SK-N-SH (cell line): ENCODE data around the gene CSRNP3. TPM values are rescaled to one million over a fixed set of nuclear protein-coding genes. Genes with fewer than 3 reads are reported as not detected.

Experiments used
- CTCF ChIA-PET: fragments of 300-600, 350-600 bp; formaldehyde crosslinking; extraction: SDS; loops from one replicate; lab custom pipeline; 2021; lab: Yijun Ruan, JAX
- POLR2A ChIA-PET: fragments of 350-600 bp; sonication (Branson Sonifier 250); formaldehyde crosslinking; extraction: SDS; loops from one replicate; lab custom pipeline; 2020; ENCODE audit warnings: antibody characterized with exemption, inconsistent platforms; lab: Yijun Ruan, JAX
- DNase-seq: peaks from one replicate; pipeline ENCODE4 v3.0.0; 2012
- H2AFZ ChIP-seq: fragments of 200-600 bp; sonication (generic); 2 replicates; pipeline ENCODE4 v1.8.1; 2016; ENCODE audit warnings: antibody characterized with exemption, mild to moderate bottlenecking, low read depth
- H3F3A ChIP-seq: fragments of 200-600 bp; sonication (generic); replicated peaks from 2 replicates; pipeline ENCODE3; 2016; ENCODE audit warnings: antibody characterized with exemption, mild to moderate bottlenecking; ENCODE audit not compliant: insufficient read depth
- H3K27ac ChIP-seq, 2 experiments: fragments of 200-500 bp in 1 of 2; fragments of 200-600 bp in 1 of 2; sonication (Bioruptor generic) in 1 of 2; sonication (generic), shearing (Covaris generic) in 1 of 2; 2 replicates each; pipeline versions ENCODE4 v1.5.1 to v1.6.1; 2014 to 2016; ENCODE audit warnings: low read depth in 2 of 2, inconsistent platforms in 1 of 2, low read length in 1 of 2, mild to moderate bottlenecking in 1 of 2, mixed read lengths in 1 of 2
- H3K27me3 ChIP-seq: fragments of 200-600 bp; sonication (generic), shearing (Covaris generic); 2 replicates; pipeline ENCODE4 v1.6.1; 2016; ENCODE audit warnings: mixed run types; ENCODE audit not compliant: insufficient read depth
- H3K36me3 ChIP-seq, 2 experiments: fragments of 200-500 bp in 1 of 2; fragments of 200-600 bp in 1 of 2; sonication (Bioruptor generic) in 1 of 2; sonication (generic) in 1 of 2; replicated peaks in 1 of 2; 2 replicates each; pipeline versions ENCODE3 to v1.5.1; 2014 to 2016; ENCODE audit warnings: low read length in 1 of 2, mild to moderate bottlenecking in 1 of 2; ENCODE audit not compliant: insufficient read depth in 2 of 2, control insufficient read depth in 1 of 2
- H3K4me1 ChIP-seq, 2 experiments: fragments of 200-500 bp in 1 of 2; fragments of 200-600 bp in 1 of 2; sonication (Bioruptor generic) in 1 of 2; sonication (generic), shearing (Covaris generic) in 1 of 2; 2 replicates each; pipeline versions ENCODE4 v1.5.1 to v1.6.1; 2014 to 2016; ENCODE audit warnings: low read depth in 1 of 2, low read length in 1 of 2, mixed run types in 1 of 2; ENCODE audit not compliant: insufficient read depth in 2 of 2, control insufficient read depth in 1 of 2
- H3K4me2 ChIP-seq: fragments of 200-600 bp; sonication (generic), shearing (Covaris generic); 2 replicates; pipeline ENCODE4 v1.6.1; 2017; ENCODE audit warnings: mixed run types
- H3K4me3 ChIP-seq, 2 experiments: fragments of 200-500 bp in 1 of 2; fragments of 200-600 bp in 1 of 2; sonication (Bioruptor generic) in 1 of 2; sonication (generic), shearing (Covaris generic) in 1 of 2; 2 replicates each; pipeline versions ENCODE4 v1.5.1 to v1.8.1; 2014 to 2016; ENCODE audit warnings: low read depth in 2 of 2, inconsistent platforms in 1 of 2, low read length in 1 of 2, mild to moderate bottlenecking in 1 of 2, mixed read lengths in 1 of 2, moderate library complexity in 1 of 2
- H3K79me2 ChIP-seq: fragments of 200-600 bp; sonication (generic); 2 replicates; pipeline ENCODE4 v1.8.1; 2017; ENCODE audit warnings: mild to moderate bottlenecking; ENCODE audit not compliant: insufficient read depth
- H3K9ac ChIP-seq: fragments of 200-600 bp; sonication (generic); 2 replicates; pipeline ENCODE4 v1.6.1; 2017; ENCODE audit warnings: mixed run types
- H3K9me2 ChIP-seq: fragments of 200-600 bp; sonication (generic); 2 replicates; pipeline ENCODE4 v1.6.1; 2017; ENCODE audit warnings: mixed run types
- H3K9me3 ChIP-seq: fragments of 200-600 bp; sonication (generic); 2 replicates; pipeline ENCODE4 v1.6.1; 2017; ENCODE audit warnings: mixed run types, mild to moderate bottlenecking, moderate library complexity
- H4K20me1 ChIP-seq: fragments of 200-600 bp; sonication (generic); 2 replicates; pipeline ENCODE4 v1.6.1; 2017; ENCODE audit warnings: mild to moderate bottlenecking, mixed run types; ENCODE audit not compliant: insufficient read depth
- CHD2 ChIP-seq: fragments of 150-350 bp; IDR thresholded peaks from 2 replicates; pipeline ENCODE4 v1.6.1; 2018; ENCODE audit warnings: low read length; ENCODE audit not compliant: partially characterized antibody
- EZH2phosphoT487 ChIP-seq: fragments of 200-600 bp; sonication (generic); IDR thresholded peaks from 2 replicates; pipeline ENCODE4 v1.6.1; 2017; ENCODE audit warnings: low read depth, mixed run types, mild to moderate bottlenecking, antibody characterized with exemption, moderate library complexity, borderline replicate concordance
- FOSL2 ChIP-seq: IDR thresholded peaks from 2 replicates; pipeline ENCODE4 v1.4.0; 2012; ENCODE audit warnings: low read depth, mild to moderate bottlenecking, moderate library complexity, borderline replicate concordance
- GATA2 ChIP-seq: sonication (generic); formaldehyde crosslinking; IDR thresholded peaks from 2 replicates; pipeline ENCODE4 v1.5.0; 2020; ENCODE audit warnings: mild to moderate bottlenecking, missing genetic modification reagents
- IRF3 ChIP-seq: fragments of 150-350 bp; IDR thresholded peaks from 2 replicates; pipeline ENCODE4 v1.6.1; 2016; ENCODE audit warnings: mild to moderate bottlenecking, low read depth, low read length
- JUND ChIP-seq: IDR thresholded peaks from 2 replicates; pipeline ENCODE4 v1.4.0; 2012
- RAD21 ChIP-seq: IDR thresholded peaks from 2 replicates; pipeline ENCODE4 v1.6.1; 2012; ENCODE audit warnings: mild to moderate bottlenecking, low read length
- RFX5 ChIP-seq: IDR thresholded peaks from 2 replicates; pipeline ENCODE4 v1.6.1; 2012; ENCODE audit warnings: mild to moderate bottlenecking, improper control_type of control experiment, low read length
- TAF1 ChIP-seq: IDR thresholded peaks from 2 replicates; pipeline ENCODE4 v1.6.1; 2012; ENCODE audit warnings: low read depth, mild to moderate bottlenecking, low read length, moderate library complexity, borderline replicate concordance
- TEAD4 ChIP-seq: IDR thresholded peaks from 2 replicates; pipeline ENCODE4 v1.4.0; 2012; ENCODE audit warnings: mild to moderate bottlenecking, borderline replicate concordance; ENCODE audit not compliant: insufficient read depth
- WGBS: methylation state at CpG from one replicate; pipeline ENCODE4 v1.1.6; 2017; ENCODE audit warnings: low lambda C conversion rate; 5-methylcytosine and 5-hydroxymethylcytosine counted together
- polyA plus RNA-seq, 3 experiments: library from polyadenylated mRNA; depleted of rRNA; stranded (reverse); fragments of >200 nt; gene quantifications; 2 replicates each; pipeline ENCODE4 v1.2.3, GENCODE V29; 2012
- TF ChIP-seq, protein P1 (sequence below): fragments of 200-600 bp; sonication (generic); IDR thresholded peaks from 2 replicates; pipeline ENCODE4 v1.6.1; 2017; ENCODE audit warnings: antibody characterized with exemption, mild to moderate bottlenecking, moderate library complexity
- TF ChIP-seq, protein P2 (sequence below): IDR thresholded peaks from 2 replicates; pipeline ENCODE4 v1.4.0; 2012; ENCODE audit warnings: low read depth
- TF ChIP-seq, protein P3 (sequence below): IDR thresholded peaks from 2 replicates; pipeline ENCODE4 v1.4.0; 2012; ENCODE audit warnings: low read depth, borderline replicate concordance

Gene CSRNP3
- polyA plus RNA-seq, 1 of the 3 experiments (the other 2 are of a cell fraction) = 1.0 TPM

DNA sequence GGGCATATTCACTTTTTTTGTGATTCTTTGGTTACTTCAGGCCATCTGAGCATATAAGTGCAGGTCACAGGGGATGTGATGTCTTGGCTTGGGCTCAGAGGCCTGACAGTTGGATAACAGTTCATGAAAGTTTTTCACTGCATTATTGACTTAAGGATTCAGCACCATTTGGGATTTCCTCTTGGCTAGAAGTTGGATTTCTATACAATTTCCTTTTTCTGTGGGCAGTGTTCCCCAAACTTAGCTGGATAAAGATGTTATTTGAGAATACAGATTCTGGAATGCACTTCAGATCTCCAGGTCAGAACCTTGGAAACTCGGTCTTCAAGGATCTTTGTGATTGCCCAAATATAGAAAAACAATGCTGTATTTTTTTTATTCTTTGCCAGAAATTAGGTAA is 246.6 kb downstream of the CSRNP3 start:
- H3K9me3 ChIP-seq = no peaks in the 10 kb centered on the region
- H3K27ac ChIP-seq = no peak overlapping the region
- H3K4me1 ChIP-seq = no peaks in the 10 kb centered on the region
- ChIA-PET POLR2A (no interaction called here), CTCF (no interaction called here)
- H3F3A ChIP-seq = no peaks in the 10 kb centered on the region
- H3K79me2 ChIP-seq = no peaks in the 10 kb centered on the region
- H2AFZ ChIP-seq = no peak overlapping the region
- H4K20me1 ChIP-seq = no peaks in the 10 kb centered on the region
- H3K9me2 ChIP-seq = no peaks in the 10 kb centered on the region
- H3K4me2 ChIP-seq = no peak overlapping the region
- no peaks in the 10 kb centered on the region for H3K27me3 ChIP-seq
- TF ChIP-seq GATA2 (CRISPR knock-in tag) = no peak
- TF ChIP-seq EZH2phosphoT487 = no peak
- TF ChIP-seq, protein P1, sequence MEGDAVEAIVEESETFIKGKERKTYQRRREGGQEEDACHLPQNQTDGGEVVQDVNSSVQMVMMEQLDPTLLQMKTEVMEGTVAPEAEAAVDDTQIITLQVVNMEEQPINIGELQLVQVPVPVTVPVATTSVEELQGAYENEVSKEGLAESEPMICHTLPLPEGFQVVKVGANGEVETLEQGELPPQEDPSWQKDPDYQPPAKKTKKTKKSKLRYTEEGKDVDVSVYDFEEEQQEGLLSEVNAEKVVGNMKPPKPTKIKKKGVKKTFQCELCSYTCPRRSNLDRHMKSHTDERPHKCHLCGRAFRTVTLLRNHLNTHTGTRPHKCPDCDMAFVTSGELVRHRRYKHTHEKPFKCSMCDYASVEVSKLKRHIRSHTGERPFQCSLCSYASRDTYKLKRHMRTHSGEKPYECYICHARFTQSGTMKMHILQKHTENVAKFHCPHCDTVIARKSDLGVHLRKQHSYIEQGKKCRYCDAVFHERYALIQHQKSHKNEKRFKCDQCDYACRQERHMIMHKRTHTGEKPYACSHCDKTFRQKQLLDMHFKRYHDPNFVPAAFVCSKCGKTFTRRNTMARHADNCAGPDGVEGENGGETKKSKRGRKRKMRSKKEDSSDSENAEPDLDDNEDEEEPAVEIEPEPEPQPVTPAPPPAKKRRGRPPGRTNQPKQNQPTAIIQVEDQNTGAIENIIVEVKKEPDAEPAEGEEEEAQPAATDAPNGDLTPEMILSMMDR = no peak
- no peak for TF ChIP-seq JUND
- TF ChIP-seq IRF3 = no peak
- TF ChIP-seq, protein P2, sequence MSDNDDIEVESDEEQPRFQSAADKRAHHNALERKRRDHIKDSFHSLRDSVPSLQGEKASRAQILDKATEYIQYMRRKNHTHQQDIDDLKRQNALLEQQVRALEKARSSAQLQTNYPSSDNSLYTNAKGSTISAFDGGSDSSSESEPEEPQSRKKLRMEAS = no peak
- TF ChIP-seq TEAD4 = no peak
- TF ChIP-seq RAD21 = no peak
- no peak overlapping the region for H3K4me3 ChIP-seq
- no peaks in the 10 kb centered on the region for H3K36me3 ChIP-seq
- 63% methylated on average over 1 of the region's 1 CpG for WGBS
- no peak for DNase-seq
- no peak overlapping the region for H3K9ac ChIP-seq

DNA sequence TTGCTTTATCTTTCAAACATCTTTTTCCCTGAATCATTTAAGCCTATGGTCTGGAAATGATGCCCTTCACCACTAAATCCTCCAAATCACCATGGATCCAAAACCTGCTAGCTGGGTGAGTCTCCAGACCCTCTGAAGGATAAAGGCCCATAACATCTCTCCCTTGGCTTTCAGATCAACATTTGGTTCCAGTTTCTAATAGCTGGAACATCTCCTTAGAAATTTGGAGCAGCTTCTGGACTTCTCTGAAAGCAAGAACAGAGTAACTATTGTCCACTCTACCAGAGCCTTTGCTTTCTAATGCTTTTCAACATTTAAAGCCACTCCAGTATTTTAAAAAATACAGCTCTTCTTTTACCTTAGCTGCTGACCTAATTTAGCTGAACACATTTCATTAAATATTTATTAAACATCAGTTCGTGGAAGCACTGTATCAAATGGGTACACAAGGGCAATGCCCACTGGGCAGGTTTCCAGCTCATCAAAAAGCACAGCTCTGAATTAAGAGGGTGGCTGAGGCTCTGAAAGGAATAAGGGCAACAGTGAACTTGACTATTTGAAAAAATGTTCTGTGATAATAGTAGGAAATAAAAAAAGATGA is 249.2 kb downstream of the CSRNP3 start:
- no peaks in the 10 kb centered on the region for H3K9me3 ChIP-seq
- H3K27me3 ChIP-seq = no peaks in the 10 kb centered on the region
- no peak for DNase-seq
- H3K36me3 ChIP-seq = no peaks in the 10 kb centered on the region
- H3K4me2 ChIP-seq = no peak overlapping the region
- no peaks in the 10 kb centered on the region for H3K9me2 ChIP-seq
- CTCF ChIA-PET = interaction anchor here (0.6 to 0.9 kb wide), 2 partner anchors 57 to 318 kb away, joined by 3 read pairs; no protein-coding TSS in a partner anchor
- no peak overlapping the region for H3K4me3 ChIP-seq
- no peaks in the 10 kb centered on the region for H3K79me2 ChIP-seq
- H4K20me1 ChIP-seq = no peaks in the 10 kb centered on the region
- no peaks in the 10 kb centered on the region for H3F3A ChIP-seq
- TF ChIP-seq CHD2 (no peak), FOSL2 (no peak), GATA2 (CRISPR knock-in tag) (no peak), TEAD4 (no peak), RFX5 (no peak), EZH2phosphoT487 (no peak), TAF1 (no peak), RAD21 (no peak), IRF3 (no peak)
- TF ChIP-seq, protein P3, sequence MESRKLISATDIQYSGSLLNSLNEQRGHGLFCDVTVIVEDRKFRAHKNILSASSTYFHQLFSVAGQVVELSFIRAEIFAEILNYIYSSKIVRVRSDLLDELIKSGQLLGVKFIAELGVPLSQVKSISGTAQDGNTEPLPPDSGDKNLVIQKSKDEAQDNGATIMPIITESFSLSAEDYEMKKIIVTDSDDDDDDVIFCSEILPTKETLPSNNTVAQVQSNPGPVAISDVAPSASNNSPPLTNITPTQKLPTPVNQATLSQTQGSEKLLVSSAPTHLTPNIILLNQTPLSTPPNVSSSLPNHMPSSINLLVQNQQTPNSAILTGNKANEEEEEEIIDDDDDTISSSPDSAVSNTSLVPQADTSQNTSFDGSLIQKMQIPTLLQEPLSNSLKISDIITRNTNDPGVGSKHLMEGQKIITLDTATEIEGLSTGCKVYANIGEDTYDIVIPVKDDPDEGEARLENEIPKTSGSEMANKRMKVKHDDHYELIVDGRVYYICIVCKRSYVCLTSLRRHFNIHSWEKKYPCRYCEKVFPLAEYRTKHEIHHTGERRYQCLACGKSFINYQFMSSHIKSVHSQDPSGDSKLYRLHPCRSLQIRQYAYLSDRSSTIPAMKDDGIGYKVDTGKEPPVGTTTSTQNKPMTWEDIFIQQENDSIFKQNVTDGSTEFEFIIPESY = no peak
- TF ChIP-seq, protein P1 = no peak
- POLR2A ChIA-PET = no interaction called here
- no peak overlapping the region for H3K9ac ChIP-seq
- H3K27ac ChIP-seq = no peak overlapping the region
- H3K4me1 ChIP-seq = no peaks in the 10 kb centered on the region
- whole genome bisulfite sequencing = 15% methylated on average over 1 of the region's 1 CpG
- H2AFZ ChIP-seq = no peak overlapping the region
